Fibroblast of mammary gland (primary cell): Measurements from ENCODE around the gene RECK.

Experiments
- DNase-seq: peaks from one replicate; pipeline ENCODE4 v3.0.0-alpha.2; 2010; ENCODE audit warnings: low read depth
- H3K4me3 ChIP-seq: 2 replicates; pipeline ENCODE4 v1.5.1; 2011; ENCODE audit warnings: low read depth, mild to moderate bottlenecking, low read length, moderate library complexity; ENCODE audit not compliant: control insufficient read depth
- CTCF ChIP-seq: conservative IDR thresholded peaks from 2 replicates; pipeline ENCODE4 v1.5.1; 2011; ENCODE audit warnings: low read depth, low read length, inconsistent platforms; ENCODE audit not compliant: control insufficient read depth, insufficient read depth

Gene RECK

GRCh38 chr9:36161187-36161586 is 124.5 kb downstream of the RECK start:
- H3K4me3 ChIP-seq = no peak overlapping the region
- no peak for TF ChIP-seq CTCF
- DNase-seq = peak; percentile 71

- DNase-seq = no peak
- no peak overlapping the region for H3K4me3 ChIP-seq
- TF ChIP-seq CTCF = no peak
Observed at GRCh38 chr9:36162211-36162738, 125.6 kb downstream of the RECK start.

- no peak overlapping the region for H3K4me3 ChIP-seq
- DNase-seq = peak; percentile 84
- no peak for TF ChIP-seq CTCF
Observed at GRCh38 chr9:36163049-36163785, 126.5 kb downstream of the RECK start.

GRCh38 chr9:36163786-36164170 is 127.1 kb downstream of the RECK start:
- TF ChIP-seq CTCF = no peak
- H3K4me3 ChIP-seq = no peak overlapping the region
- peak; percentile 81 for DNase-seq

GRCh38 chr9:36164372-36164771 is 127.7 kb downstream of the RECK start:
- H3K4me3 ChIP-seq = no peak overlapping the region
- TF ChIP-seq CTCF = no peak
- DNase-seq = no peak

- no peak for TF ChIP-seq CTCF
- DNase-seq = no peak
- no peak overlapping the region for H3K4me3 ChIP-seq
Observed at GRCh38 chr9:36164989-36165388, 128.3 kb downstream of the RECK start.

- peak; percentile 61 for DNase-seq
- peak overlapping the region; percentile 60 for H3K4me3 ChIP-seq
- no peak for TF ChIP-seq CTCF
Observed at GRCh38 chr9:36165826-36166167, 129.1 kb downstream of the RECK start.
